T47D (cell line): ENCODE results near the gene GPI.

Experiments used
- DNase-seq, 2 experiments: peaks; one replicate each; pipeline versions ENCODE4 v3.0.0 to v3.0.0-alpha.2; 2011 to 2012; ENCODE audit warnings: low read depth in 1 of 2, low spot score in 1 of 2
- JUND ChIP-seq: IDR thresholded peaks from 2 replicates; pipeline ENCODE4 v1.6.1; 2012; ENCODE audit warnings: low read depth
- in situ Hi-C: cut with HindIII; loops from 2 replicates; pipeline ENCODE4 v1.10.0; 2016; ENCODE audit warnings: low sequenced_read_pairs, low pct_unique_long_range_greater_than_20kb

Gene GPI

DNA sequence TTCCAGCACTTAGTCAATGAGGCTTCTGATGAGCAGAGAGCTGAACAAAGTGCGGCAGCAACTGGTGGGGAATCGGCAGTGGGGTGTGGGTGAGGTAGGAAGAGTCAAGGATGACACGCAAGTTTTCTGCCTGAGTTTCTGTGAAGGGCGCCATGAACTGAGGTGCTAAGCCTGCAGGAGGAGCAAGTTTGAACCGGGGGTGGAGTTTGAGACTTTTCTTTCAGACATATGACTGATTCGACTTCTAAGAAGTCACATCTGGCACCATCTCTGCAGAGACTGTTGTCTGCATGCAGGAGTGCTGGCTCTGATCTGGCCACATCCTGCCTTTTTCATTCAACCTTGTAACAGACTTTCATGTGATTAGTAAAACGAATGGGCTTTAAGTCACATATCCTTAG lies 14.8 kb upstream of the GPI start:
- no peak for TF ChIP-seq JUND
- in situ Hi-C loops = no loop called here
- DNase-seq = no peak

DNA sequence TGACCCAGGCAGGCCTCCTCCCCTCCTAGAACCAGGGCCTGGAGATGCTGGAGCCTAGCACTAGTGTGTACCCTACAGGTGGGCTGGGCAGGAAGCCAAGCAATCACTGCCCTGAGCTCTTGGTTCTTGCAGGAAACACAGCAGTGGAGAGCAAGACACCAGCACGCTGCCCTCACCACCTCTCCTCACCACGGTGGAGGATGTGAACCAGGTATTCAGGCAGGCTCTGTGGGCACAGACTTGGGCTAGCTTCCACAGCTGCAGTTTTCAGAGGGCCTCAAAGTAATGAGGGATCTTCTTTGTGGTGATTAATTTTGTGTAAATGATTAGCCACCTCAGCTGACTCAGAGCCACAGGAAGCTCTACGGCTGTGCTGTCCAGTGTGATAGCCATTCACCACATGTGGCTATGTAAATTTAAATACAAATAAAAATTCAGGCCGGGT lies 13.6 kb upstream of the GPI start:
- no peak for TF ChIP-seq JUND
- no peak for DNase-seq
- in situ Hi-C loops = no loop called here

DNA sequence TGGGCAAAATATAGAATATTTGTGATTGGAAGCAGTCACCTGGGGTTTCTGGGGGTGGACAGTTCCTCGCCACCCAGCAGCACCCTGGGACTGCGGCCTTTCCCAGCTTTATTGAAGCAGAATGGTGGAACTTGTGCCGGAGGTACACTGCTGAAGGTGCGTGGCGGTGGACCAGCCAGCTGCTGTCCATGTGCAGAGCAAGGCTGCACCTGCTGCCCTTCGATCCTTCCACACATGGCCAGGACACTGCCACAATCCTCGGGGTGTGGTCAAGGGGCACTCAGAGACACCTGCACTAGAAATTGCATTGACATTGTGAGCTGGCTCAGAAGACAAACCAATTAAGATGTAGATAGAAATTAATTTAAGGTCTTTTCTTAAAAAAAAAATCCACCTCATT lies 11.4 kb upstream of the GPI start:
- in situ Hi-C loops = no loop called here
- no peak for DNase-seq
- TF ChIP-seq JUND = no peak

DNA sequence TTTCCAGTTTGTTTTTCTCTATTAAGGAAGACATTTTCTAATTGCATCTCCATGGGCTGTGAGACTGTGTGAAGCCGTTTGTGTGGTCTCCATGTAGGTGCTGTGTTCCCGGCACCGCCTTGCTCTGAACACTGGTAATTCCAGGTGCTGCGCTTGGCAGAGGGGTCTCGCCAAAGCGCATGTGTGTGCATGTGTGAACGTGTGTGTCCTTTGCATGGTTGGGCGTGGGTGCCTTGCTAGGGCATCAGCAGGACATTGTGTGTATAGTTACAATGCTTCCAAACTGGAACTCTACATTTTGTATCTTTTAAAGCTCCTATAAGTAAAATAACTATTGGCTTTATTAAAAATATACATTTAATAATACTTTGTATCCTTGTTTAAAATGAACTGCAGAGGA lies 9.8 kb upstream of the GPI start:
- in situ Hi-C loops = no loop called here
- no peak for DNase-seq

DNA sequence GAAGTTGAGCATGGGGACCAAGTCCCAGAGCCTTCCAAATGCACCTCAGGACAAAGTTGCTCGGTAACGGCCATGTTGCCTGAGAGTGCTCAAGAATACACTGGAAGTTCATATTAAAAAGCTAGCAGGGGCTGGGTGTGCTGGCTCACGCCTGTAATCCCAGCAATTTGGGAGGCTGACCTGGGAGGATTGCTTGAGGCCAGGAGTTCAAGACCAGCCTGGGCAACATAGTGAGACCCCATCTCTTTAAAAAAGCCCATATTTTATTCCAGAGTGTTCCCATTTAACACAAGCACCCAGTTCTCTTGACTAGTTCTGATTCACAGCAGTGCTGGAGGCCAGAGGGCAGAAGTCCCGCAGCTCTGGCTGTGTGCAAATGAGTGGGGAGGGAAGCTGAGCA lies 8.1 kb upstream of the GPI start:
- no peak for DNase-seq
- in situ Hi-C loops = no loop called here
- no peak for TF ChIP-seq JUND

More for the DNA sequence above, 9.8 kb upstream of the GPI start:
- TF ChIP-seq JUND = no peak

DNA sequence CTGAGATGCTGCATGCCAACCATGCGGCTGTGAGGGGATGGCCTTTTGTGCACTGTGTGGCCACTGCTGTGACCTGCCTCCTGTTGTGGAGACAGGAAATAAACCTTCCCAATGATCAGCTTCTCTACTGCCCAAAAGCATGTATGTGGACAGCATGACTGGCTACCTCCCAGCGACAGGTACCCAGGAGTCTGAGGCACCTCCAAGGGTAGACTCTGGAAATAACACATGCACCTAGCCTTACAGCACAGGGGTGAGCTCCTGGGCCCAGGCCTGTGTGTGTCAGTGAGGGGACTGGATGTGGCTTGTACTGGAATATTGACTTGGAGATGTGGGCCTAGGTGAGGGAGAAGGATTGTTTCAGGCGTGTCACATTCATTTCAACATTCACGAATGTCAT lies 7.6 kb upstream of the GPI start:
- no peak for TF ChIP-seq JUND
- no peak for DNase-seq
- in situ Hi-C loops = no loop called here

DNA sequence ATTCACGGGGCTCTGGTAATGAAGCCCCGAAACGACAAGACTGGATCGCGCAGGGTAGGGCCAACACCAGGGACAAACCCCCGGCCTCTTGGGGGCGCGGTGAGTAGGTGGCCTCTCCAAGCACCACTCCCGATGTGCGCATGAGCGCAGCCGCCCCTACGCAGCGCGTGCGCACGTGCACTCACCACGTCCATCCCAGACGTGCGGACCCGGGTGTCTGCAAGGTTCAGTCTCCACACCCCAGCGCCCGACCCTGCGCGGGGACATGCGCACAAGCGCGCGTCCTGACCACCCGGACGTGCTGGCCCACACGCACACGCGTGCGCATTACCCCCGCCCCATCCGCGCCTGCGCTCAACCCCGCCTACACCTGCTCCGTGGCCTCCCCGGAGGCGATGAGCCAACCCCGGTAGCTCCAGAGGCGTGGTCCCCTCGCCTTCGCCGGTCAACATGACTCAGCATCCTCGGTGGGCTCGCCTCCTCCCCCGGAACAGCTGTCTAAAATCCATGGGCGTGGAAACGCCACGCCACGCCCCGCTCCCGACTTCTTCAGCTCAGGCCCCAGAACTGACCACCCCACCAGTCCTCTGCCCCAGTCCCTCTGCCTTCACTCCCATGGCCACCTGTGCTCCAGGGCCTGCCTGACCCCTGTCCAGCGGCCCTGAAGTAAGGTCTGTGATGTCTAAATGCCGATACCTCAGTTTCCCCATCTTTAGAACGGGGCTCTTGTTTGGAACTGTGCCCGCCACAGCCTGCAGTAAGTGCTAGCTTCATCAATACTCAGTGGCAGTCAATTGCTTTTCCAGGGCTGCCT lies 5.6 kb upstream of the GPI start:
- DNase-seq = peak; percentile 93 to 96

DNA sequence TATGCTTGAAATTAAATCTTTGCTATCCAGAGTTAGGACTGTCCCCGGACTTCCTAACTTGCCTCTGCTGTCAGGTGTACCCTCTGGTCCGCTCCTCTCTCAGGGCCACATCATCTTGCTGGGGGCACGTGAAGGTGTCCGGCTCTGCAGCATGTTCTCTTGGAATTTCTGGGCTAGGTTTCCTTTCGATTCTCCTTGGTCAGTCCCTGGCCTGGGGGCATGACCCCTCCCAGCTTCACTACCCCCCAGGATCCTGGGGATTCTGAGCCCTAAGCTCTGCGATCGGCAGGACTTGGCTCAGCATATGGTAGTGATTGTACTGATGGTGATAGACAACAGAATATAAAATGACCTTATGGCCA lies 5.1 kb upstream of the GPI start:
- DNase-seq = no peak
- in situ Hi-C loops = no loop called here
- no peak for TF ChIP-seq JUND

More for the DNA sequence above, 5.6 kb upstream of the GPI start:
- in situ Hi-C loops = no loop called here
- TF ChIP-seq JUND = no peak

DNA sequence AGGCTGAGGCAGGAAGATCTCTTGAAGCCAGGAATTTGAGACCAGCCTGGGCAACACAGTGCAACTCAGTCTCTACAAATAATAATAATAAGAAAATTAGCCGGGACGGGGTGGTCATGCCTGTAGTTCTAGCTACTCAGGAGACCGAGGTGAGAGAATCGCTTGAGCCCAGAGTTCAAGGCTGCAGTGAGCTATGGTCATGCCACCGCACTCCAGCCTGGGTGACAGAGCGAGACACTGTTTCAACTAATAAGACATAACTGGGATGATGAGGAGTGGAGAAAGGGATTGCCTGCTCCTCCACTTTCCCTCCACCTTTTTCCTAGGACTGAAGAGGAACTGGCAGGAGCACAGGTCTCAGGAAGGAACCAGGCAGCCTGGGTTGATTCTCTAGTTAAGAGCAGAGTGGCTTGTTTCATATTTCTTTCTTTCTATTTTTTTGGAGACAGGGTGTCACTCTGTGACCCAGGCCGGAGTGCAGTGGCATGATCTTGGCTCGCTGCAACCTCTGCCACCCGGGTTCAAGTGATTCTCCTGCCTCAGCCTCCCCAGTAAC lies 4.6 kb upstream of the GPI start:
- no peak for DNase-seq
- in situ Hi-C loops = no loop called here
- TF ChIP-seq JUND = no peak

DNA sequence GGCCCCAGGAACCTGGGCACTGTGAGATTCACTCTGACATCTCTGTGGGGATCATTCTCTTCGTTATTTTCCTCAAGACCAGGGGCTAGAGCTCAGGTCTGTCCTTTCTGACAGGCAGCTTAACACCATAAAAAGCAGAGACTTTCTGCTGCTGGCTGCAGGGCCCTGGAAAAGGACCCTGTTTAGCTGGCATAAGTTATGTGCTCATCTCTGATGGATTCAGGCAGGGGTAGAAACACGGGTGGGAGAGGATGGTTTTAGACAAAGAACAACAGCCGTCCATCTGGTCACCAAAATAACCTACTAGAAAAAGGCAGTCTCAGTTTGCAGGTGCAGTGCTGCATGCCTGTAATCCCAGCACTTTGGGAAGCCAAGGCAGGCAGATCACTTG lies 2.3 kb upstream of the GPI start:
- in situ Hi-C loops = no loop called here
- DNase-seq = no peak
- TF ChIP-seq JUND = no peak

DNA sequence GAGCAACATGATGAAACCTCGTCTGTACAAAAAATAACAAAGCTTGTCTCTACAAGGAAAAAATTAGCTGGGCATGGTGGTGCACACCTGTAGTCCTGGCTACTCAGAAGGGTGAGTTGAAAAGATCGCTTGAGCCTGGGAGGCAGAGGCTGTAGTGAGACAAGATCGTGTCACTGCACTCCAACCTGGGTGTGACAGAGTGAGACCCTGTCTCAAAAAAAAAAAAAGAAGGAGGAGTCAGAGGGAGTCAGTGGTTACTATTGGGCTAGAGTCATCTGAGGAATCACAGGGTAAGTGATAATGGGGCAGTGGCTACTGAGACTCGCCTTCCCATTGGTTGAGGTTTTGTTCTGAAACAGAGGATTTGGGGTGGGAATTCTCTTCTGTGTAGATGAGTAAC lies 1.9 kb upstream of the GPI start:
- in situ Hi-C loops = no loop called here
- no peak for TF ChIP-seq JUND
- DNase-seq = no peak

DNA sequence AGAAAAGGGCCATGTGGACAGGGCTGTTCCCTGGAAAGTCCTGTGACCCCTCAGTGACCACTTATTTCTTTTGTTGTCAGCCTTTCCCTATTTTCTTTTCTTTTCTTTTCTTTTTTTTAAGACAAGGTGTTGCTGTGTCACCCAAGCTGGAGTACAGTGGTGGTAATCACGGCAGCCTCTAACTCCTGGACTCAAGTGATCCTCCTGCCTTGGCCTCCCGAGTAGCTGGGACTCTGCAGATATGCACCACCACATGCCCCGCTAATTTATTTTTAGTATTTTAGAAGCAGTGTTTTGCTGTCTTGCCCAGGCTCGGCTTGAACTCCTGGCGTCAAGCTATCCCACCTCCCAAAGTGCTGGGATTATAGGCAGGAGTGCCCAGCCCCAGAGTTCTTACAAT lies 1.1 kb upstream of the GPI start:
- in situ Hi-C loops = no loop called here
- no peak for DNase-seq
- no peak for TF ChIP-seq JUND

DNA sequence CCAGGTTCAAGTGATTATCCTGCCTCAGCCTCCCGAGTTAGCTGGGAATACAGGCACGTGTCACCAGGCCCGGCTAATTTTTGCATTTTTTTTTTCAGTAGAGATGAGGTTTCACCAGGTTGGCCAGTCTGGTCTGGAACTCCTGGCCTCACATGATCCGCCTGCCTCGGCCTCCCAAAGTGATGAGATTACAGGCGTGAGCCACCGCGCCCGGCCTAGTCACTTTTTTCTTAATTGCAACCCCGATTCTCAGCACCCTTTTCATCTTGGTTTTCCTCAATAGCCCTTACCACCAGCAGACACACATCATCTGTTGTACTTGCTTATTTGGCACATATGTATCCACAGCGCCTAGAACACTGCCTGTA lies 550 bp upstream of the GPI start:
- no peak for DNase-seq
- no peak for TF ChIP-seq JUND
- in situ Hi-C loops = no loop called here
